ENCODE results near the gene SYNPO. TPM values are rescaled to one million over a fixed set of nuclear protein-coding genes. Genes with fewer than 3 reads are reported as not detected.

The SYNPO gene
- total and polyA plus RNA-seq, 7 donors: 136 to 855 (median 628) TPM

DNA sequence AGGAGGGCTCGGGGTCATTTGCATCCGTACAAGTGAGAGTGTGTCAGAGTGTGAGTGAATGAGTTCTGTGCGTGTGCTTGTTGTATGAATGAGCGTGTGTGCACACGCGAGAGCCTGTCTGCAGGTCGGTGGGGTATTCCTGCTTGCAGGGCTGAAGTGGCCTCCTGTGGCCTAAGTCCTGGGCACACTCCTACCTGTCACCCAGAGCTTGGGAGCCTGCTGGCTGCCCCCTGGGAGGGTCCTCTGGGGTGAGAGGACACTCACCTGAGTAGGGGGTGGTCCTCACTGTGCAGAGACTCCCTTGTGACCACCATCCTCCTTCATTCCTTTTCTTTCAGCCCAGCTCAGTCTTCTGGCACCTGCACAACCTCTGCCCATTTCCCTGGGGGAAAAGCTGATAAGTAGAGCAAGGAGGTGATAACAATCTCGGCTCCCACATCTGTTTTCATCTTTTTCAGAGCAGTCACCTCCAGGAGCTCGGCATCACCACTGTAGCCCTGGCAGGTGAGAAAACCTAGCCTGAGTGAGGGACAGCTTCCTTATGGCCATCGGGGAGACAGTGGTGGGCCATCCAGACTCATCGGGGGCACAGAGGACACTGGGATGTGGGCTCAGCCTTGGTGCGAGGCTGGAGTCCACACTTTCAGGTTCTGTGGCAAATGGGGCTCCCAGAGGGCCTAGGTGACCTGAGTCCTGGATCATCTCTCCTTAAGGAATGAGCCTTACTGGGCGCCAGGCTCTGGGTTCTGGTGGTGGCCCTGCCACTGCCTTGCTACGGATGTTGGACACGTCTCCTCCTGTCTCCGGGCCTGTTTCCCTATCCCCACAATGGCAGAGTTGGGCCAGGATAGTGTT, 38.7 kb upstream of the SYNPO start:
- H3K27me3 ChIP-seq (ENCODE audit: insufficient read depth in 3 of 3, low read length in 2 of 3): no peaks in the 10 kb centered on the region
- peak overlapping the region; percentile 55 for H3K4me3 ChIP-seq
- peak overlapping the region; percentile 87 for H3K27ac ChIP-seq
- DNase-seq (no peak), ATAC-seq (no peak)
- H3K9me3 ChIP-seq: no peaks in the 10 kb centered on the region
- no peak for TF ChIP-seq CTCF (IDR thresholded peaks at IDR 0.05)
- H3K36me3 ChIP-seq (ENCODE audit: insufficient read depth in 1 of 2, low read depth in 1 of 2): no peaks in the 10 kb centered on the region
- intact Hi-C loops (cut with DNase I): no loop called here
- peaks cover 30% of the 10 kb centered on the region for H3K4me1 ChIP-seq
- 66 to 78% (median 74%) methylated on average over 16 of the region's 16 CpGs for WGBS, 3 donors

DNA sequence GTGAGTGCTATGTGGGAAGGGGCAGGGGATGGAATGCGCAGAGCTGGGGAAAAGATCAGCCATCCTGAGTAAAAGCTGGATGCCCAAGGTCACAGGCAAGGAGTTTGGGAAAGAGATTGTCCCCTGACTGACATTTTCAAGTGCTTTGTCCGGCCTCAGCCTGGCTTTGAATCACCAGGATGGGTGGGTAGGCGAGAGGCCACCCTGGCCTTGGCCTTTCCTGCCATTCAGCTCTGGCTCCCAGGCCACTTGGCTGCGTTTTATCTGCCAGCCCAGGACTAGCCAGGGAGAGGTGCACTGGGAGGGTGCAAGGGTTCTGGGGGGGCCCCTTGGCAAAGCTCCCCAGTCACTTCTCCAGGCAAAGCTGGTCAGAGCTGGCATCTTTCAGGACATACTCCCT, 37.4 kb upstream of the SYNPO start:
- no peak for ATAC-seq
- intact Hi-C loops (cut with DNase I): no loop called here
- H3K27ac ChIP-seq: peak overlapping the region; percentile 46

GRCh38 chr5:150603491-150603890, 37.0 kb upstream of the SYNPO start:
- intact Hi-C loops (cut with DNase I): no loop called here
- no peak overlapping the region for H3K4me3 ChIP-seq
- ATAC-seq (no peak), DNase-seq (peak in 1 of 2 donors; percentile 30)
- TF ChIP-seq CTCF (IDR thresholded peaks at IDR 0.05): no peak
- 77 to 91% (median 79%) methylated on average over 3 of the region's 3 CpGs for WGBS, 3 donors
- no peaks in the 10 kb centered on the region for H3K9me3 ChIP-seq
- H3K4me1 ChIP-seq: peaks cover 48% of the 10 kb centered on the region
- no peaks in the 10 kb centered on the region for H3K36me3 ChIP-seq (ENCODE audit: insufficient read depth in 1 of 2, low read depth in 1 of 2)
- H3K27ac ChIP-seq: peak overlapping the region; percentile 46
- H3K27me3 ChIP-seq (ENCODE audit: insufficient read depth in 3 of 3, low read length in 2 of 3): no peaks in the 10 kb centered on the region

More for the DNA sequence above, 37.4 kb upstream of the SYNPO start:
- Histone ChIP-seq H3K4me1 (peaks cover 44% of the 10 kb centered on the region), H3K9me3 (no peaks in the 10 kb centered on the region), H3K36me3 (ENCODE audit: insufficient read depth in 1 of 2, low read depth in 1 of 2) (no peaks in the 10 kb centered on the region), H3K27me3 (ENCODE audit: insufficient read depth in 3 of 3, low read length in 2 of 3) (no peaks in the 10 kb centered on the region), H3K4me3 (no peak overlapping the region)
- no peak for TF ChIP-seq CTCF (IDR thresholded peaks at IDR 0.05)
- DNase-seq: peak in 1 of 2 donors; percentile 37
- 65 to 82% (median 79%) methylated on average over 4 of the region's 4 CpGs for WGBS, 3 donors

DNA sequence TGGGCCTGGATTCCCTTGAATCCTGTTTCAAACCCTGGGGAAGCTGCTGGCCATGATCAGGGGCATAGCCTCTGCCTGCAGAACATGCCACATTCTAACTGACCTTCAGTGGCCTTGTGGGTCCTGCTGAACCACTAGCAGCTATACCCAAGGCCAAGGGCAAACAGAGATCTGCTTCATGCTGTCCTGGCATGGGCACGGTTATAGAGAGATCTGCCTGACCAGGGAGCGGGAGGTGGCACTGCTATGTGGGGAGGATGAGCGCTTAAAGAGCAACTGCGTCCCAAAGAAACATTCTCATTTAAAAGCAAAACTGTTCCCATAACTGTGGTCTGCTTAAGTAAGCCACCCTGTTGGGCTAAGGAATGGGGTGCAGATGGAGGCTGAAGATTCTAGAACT, 36.5 kb upstream of the SYNPO start:
- no peak for ATAC-seq
- no peak for TF ChIP-seq CTCF (IDR thresholded peaks at IDR 0.05)
- peak in 1 of 2 donors; percentile 33 for DNase-seq
- H3K27me3 ChIP-seq (ENCODE audit: insufficient read depth in 3 of 3, low read length in 2 of 3): no peaks in the 10 kb centered on the region
- no peak overlapping the region for H3K4me3 ChIP-seq
- no peaks in the 10 kb centered on the region for H3K9me3 ChIP-seq
- peak overlapping the region; percentile 46 for H3K27ac ChIP-seq
- peaks cover 51% of the 10 kb centered on the region for H3K4me1 ChIP-seq
- intact Hi-C loops (cut with DNase I): no loop called here
- no peaks in the 10 kb centered on the region for H3K36me3 ChIP-seq (ENCODE audit: insufficient read depth in 1 of 2, low read depth in 1 of 2)
- WGBS, 3 donors: 65 to 81% (median 74%) methylated on average over 4 of the region's 4 CpGs
